GM18505 (cell line): ENCODE measurements around the gene ORC3.

Experiments
- ATAC-seq: cut with Tn5 transposase; IDR thresholded peaks from one replicate; pipeline ENCODE4 v1.9.1; 2021; ENCODE audit not compliant: unreplicated experiment
- POLR2A ChIP-seq: IDR thresholded peaks from 4 replicates; pipeline ENCODE4 v1.6.1; 2011; ENCODE audit warnings: borderline replicate concordance; ENCODE audit not compliant: insufficient read depth, insufficient read length; ENCODE audit errors: extremely low read depth

Gene ORC3

GRCh38 chr6:87660226-87660911 lies 70.4 kb downstream of the ORC3 start:
- TF ChIP-seq POLR2A: no peak
- no peak for ATAC-seq

- ATAC-seq: no peak
- no peak for TF ChIP-seq POLR2A
These were observed 71.1 kb downstream of the ORC3 start for GRCh38 chr6:87661016-87661415.

GRCh38 chr6:87661503-87661902 lies 71.6 kb downstream of the ORC3 start:
- no peak for ATAC-seq
- TF ChIP-seq POLR2A: no peak

- ATAC-seq: no peak
- TF ChIP-seq POLR2A: no peak
These were observed 73.5 kb downstream of the ORC3 start for GRCh38 chr6:87663434-87663833.

- TF ChIP-seq POLR2A: no peak
- ATAC-seq: no peak
These were observed 75.1 kb downstream of the ORC3 start for GRCh38 chr6:87664921-87665485.

- no peak for TF ChIP-seq POLR2A
- no peak for ATAC-seq
These were observed 77.1 kb downstream of the ORC3 start for GRCh38 chr6:87667032-87667431.

DNA sequence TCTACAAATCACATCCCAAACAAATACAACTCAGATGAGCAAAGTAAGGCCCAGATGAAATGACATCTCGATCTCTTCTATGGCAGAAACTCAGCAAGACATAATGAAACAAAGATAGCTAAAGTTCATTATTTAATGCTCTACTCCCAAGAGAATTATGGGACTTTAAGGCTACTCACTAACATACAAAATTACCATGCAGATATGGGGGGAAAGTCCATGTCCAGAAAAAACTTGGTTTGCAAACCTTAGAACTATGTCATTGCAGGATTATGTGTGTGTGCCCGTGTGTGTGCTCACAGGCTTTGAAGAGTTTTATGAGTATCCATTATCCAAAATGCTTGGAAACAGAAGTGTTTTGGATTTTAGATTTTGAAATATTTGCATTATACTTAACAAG lies 78.1 kb downstream of the ORC3 start:
- ATAC-seq: no peak
- no peak for TF ChIP-seq POLR2A

DNA sequence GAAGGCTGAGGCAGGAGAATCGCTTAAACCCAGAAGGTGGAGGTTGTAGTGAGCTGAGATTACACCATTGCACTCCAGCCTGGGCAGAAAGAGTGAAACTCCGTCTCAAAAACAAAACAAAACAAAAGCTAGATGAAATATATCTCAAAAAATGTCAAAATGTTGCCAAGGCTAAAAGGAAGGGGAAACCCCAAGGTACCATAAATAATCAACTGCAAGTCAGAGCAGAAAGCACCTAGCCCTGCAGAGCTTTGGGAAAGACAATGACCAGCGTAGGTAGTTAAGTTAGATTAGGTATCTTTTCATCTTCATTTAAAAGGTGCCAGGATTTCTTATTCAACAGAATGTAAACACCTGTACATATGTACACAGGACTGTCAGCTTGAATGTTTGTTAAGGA lies 79.1 kb downstream of the ORC3 start:
- TF ChIP-seq POLR2A: no peak
- ATAC-seq: no peak

DNA sequence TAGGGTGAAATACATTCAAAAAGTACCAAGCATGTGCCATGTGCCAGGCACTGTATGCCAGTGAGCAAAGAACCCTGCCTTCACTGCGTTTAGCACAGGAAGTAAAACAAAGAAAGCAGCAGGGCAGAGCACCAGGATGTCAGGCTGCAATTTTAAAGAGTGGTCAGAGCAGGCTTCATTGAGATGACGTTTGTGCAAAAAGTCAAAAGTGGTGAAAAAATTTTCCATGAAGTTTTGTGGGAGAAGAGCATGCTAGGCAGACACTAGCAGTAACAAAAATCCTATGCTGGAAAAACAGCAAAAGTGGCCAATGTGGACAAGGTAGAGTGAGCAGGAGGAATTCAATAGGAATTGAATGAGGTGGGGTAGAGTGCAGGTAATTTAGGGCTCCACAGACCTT lies 80.8 kb downstream of the ORC3 start:
- TF ChIP-seq POLR2A: no peak
- ATAC-seq: no peak

DNA sequence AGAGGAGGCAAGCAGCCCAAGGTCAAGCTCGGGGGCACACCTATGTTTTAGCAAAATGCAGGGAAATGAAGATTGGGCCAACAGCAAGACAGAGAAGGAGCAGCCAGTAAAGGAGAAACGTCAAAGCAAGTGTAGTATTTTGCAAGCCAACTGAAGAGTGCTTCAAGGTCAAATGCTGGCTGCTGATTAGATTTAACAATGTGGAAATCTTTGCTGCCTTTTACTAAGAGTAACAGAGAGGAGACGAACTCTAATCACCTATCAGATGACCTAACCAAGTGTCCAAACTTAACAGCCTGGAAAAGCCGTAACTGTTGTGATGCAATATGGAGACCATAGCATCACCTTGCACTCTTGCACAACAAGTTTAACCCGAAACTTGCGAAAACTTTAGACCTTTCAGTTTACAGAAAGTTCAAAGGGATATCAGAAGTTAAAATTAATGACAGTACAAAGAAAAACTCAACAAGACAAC lies 81.7 kb downstream of the ORC3 start:
- no peak for TF ChIP-seq POLR2A
- no peak for ATAC-seq

GRCh38 chr6:87672641-87673040 lies 82.7 kb downstream of the ORC3 start:
- peak; percentile 9 for TF ChIP-seq POLR2A
- no peak for ATAC-seq

DNA sequence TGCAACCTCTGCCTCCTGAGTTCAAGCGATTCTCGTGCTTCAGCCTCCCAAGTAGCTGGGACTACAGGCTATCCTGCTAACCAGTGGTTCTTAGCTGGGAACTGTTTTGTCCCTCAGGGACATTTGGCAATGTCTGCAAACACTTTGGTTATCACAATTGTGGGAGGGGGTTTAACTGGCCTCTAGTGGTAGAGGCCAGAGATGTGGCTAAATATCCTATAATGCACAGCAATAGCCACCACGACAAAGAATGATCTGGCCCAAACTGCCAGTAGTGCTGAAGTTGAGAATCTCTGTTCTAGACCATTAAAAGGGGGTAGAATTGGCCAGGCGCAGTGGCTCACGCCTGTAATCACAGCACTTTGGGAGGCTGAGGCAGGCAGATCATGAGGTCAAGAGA lies 83.3 kb downstream of the ORC3 start:
- no peak for TF ChIP-seq POLR2A
- no peak for ATAC-seq

- no peak for TF ChIP-seq POLR2A
- no peak for ATAC-seq
These were observed 84.4 kb downstream of the ORC3 start for GRCh38 chr6:87674290-87674689.

DNA sequence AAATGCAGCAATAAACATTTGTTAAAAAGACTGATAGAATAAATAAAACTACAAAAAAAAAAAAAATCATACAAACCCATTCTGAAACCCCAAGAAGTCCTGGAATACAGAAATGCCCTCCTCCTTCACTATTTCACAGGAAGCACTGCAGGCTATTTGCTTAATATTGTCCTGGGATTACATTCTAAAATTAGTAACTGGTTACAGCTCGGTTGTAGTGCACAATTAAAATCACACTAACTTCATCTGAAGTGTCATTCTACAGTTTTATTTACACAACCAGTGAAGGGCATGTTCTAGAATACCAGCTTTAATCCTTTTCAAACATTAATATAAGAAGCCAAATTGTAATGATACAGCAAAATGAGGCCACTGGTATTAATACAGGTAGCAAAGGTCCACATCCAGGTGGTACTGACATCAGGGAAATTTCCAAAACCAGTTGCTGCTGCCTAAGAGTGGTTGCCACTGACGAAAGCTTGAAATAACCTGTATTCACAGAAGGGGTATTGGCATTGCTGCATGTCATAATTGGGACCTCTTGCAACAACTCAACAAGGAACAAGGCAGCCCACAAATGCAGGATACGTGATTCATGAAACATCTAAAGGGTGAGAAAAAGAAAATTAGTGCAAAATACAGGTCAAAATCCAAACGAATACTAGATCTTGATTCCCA lies 85.2 kb downstream of the ORC3 start:
- no peak for TF ChIP-seq POLR2A
- ATAC-seq: no peak
